Measurements from ENCODE around the gene PLCH1.

PLCH1 gene

DNA sequence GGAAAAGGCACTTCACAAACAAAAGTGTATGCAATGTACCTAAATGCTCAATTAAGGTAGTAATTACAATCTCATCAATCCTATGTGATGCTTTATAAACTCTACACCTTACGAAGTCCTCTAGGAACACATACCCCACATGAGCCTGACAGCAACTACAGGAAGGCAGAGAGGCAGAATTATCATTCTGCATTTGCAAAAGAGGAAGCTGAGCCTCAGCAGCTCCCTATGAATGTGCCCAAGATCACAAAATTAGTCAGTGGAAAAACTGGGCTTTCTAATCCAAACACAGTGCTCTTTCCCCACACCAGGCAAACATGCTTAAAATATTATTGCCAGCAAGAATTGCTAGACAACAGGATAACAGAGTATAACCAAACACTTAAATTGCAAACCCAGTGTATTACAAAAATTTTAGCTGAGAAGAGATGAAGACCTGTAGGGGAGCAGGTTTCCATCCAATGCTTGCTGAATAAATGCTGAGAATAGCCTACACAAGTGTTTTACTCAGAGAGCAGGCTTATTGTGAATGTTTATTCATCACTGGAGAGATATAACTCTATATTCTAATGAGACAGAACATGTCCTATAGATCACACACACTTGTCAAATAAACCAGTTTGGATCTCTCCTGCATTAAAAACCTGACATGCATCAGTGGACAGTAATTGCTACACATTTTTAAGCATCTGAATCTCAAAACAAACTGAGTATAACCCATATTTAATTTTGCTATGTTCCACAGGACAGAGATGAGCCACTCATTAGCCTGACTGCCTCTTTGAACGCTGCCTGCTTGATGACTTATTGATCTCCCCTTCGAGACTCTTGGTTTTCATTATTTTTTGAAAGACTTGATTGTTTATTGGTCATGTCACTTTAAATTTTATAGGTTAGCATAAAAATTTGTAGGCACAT lies 62.2 kb downstream of the PLCH1 start:
- no peak for DNase-seq (ENCODE audit: low spot score)

DNA sequence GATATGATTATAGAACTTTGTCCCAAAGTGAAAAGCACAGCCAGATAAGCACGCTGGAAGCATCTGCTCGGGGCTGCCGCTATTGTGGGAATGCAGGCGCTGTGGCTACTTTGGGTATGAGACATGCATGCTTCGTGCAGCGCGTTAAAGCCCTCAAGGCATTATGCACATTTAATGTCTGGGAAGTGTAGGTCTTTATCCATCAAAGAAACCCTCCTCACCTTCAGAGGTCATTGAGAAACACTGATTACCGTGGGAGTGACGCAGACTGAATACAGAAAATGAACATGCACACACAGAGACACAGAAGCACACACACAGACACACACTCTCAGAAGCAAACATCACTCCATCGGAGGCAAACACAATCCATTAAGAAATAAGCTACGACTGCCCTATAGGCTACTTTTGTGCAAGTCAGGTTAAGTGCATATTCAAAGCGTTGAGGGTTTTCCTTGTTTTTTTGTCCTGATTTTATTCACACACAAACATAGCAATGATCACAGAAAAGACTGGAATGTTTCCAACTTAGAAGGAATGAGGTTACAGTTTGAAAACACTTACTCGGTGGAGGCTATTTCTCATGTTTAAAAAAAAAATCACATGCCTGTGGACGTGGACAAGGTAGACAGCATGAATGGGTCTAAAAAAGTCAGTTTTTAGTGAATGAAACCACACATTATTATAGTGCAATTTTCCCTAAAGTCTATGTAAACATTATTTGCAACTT lies 68.5 kb downstream of the PLCH1 start:
- no peak for DNase-seq (ENCODE audit: low spot score)

DNA sequence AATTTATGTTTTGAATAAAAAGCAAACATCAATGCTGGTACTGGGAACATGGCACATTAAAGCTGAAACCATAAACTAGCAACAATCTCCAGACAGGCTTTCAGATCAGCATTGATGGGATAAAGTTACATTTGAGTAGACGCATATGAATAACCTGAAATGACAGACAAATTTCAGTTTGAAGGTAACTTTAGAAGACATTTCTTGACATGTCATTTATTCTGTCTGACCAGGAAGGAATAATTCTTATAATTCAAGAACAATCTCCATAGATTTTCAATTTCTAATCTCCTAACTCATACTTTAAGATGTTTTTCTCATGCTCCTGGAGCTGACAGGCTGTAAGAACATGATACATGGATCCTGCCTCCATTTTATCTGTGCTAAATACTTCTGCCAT lies 69.8 kb downstream of the PLCH1 start:
- DNase-seq (ENCODE audit: low spot score) = no peak

DNA sequence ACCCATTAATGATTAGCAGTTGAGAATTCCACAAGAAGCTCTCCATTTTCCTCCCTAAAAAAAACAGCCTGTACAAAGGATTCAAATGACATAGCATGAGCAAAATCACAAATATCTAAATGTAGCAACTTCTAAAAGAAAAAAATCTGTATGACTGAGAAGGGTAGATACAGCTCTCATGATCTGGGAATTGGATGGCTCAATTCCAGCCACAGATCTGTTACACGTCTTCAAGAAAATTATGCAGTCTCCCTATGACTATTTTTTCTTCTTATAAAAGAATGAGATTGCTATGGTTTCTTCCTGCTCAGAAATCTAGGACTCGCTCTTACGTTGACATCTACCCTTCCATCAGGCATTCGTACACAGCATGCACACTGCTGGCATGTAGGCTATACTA lies 71.5 kb downstream of the PLCH1 start:
- no peak for DNase-seq (ENCODE audit: low spot score)

DNA sequence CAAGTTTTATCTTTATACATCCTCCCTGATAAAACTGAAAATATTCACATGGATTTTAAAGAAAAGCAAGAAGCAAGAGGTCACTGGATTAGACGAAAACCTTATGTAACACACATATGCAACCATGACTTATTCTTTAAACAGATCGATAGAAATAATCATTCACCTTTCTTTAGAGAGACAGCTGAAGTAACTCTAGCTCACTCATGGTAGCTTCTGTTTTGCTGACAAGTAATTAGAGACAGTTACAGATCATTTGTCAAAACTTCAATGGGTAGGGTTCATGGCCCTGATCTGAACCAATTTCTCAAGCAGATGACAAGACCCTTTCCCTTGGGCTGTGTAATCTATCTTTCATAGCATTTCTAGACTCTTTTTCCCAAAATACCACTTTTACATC lies 74.5 kb downstream of the PLCH1 start:
- DNase-seq (ENCODE audit: low spot score) = no peak

DNA sequence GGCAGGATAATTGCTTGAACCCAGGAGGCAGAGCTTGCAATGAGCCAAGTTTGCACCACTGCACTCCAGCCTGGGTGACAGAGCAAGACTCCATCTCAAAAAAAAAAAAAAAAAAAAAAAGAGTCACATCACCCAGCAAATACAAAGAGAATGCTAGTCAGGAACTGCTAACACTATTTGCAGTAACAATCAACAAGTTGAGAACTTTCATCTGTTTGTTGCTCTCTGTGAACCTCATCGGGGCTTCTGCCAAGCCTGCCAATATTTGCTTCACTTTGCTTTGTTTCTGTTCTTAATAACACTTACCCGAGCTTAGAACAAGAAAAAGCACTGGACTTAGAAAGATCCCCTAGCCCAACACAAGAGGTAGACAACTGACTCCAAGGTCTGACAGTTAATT lies 76.9 kb downstream of the PLCH1 start:
- DNase-seq (ENCODE audit: low spot score) = no peak

DNA sequence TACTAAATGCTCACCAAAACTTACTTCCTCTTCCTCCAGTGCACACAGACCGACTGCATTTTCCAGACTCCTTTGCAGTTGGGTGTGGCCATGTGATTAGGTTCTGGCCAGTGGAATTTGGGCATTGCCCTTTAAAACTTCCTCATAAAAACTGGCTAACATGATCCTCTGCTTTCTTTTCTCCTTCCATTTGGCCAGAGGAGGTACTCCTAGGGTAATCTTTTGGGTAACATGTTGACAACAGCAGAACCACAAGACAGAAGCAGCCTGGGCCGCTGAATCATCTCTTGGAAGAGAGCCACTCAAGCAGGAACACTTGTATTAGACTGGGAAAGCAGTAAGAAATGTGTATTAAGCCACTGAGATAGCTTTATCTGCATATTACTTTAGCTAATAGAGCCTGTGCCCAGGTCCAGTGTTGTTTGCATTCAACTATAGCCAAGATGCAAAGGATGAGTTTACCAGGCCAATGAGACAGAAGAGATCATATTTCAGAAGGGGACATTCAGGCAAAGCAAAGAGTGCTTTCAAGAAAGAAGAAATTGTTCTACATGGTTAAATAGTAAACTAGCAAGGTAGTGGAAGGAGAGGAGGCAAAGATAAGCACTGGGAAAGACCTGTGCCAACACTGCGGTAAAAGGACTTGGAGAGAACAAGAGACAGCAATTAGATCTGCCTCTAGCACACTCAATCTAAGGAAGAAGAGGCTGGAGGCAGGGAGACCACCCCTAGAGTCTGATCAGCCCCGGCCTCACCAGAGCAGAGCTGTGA lies 79.8 kb downstream of the PLCH1 start:
- peak; percentile 82 for DNase-seq (ENCODE audit: low spot score)

DNA sequence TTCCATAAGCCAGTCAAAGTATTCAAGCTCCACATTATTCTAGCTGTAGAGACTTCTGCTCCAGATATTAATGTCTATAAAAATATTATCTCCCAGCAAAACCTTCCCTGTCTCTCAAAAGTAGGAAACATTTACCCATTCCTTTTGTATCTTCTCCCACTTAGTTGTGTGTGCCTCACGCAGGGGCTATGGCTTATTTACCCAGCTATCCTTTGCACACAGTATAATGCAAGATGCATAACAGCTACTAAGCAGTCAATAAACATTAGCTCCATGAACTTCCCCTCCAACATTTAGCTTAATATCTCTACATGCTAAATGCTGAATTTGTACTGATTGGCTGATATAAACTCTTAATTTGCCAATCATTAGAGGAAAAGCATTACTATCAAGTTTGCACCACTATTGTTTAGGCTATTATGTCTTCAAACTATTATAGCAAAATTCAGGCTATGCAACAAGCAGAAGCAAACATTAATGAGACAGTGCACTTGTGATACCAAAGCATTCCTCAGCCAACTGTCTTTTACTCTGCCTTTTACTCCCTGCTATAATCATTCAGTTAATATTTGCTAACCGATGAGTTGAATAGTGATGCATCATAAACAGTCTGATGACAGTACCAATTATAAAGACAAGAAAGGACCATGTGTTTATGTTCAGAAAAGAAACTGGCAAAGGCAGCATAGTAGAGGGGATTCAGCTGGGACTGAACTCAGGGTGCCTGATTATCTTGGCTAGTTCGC lies 81.2 kb downstream of the PLCH1 start:
- no peak for DNase-seq (ENCODE audit: low spot score)

DNA sequence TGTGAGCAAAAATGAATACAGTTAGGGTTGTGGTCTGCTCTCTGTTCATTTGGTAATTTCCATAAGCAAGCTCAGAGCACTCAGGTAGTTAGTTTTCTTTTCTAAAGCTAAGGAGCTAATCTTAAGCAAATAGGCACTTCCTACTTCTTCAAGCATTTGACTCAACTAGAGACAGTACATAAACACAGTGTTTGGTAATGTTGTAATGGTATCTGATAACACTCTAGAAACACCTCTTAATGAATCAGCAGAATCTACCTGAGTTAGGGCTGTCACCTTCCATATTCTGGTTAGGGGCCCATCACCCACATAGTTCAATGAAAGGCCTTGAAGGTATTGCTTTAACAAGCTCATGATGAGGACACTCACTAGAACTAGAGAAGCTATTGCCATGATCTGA lies 83.1 kb downstream of the PLCH1 start:
- no peak for DNase-seq (ENCODE audit: low spot score)

DNA sequence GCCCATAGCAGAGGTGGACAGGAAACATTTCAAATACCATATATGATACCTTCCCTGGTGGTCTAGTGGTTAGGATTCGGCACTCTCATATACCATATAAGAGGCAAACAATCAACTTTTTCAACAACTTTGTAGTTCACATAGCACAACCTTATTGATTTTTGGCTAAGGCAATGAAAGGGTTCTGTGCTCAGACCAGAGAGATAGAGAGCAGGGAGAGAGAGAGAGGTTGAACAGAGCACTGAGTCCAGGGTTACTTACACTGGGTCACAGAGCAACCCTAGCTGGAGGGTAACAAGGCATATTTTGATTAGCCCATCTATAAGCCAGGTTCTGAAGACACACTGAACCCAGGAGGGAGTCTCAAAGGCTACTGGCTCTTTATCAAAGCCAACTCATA lies 83.8 kb downstream of the PLCH1 start:
- DNase-seq (ENCODE audit: low spot score) = no peak

DNA sequence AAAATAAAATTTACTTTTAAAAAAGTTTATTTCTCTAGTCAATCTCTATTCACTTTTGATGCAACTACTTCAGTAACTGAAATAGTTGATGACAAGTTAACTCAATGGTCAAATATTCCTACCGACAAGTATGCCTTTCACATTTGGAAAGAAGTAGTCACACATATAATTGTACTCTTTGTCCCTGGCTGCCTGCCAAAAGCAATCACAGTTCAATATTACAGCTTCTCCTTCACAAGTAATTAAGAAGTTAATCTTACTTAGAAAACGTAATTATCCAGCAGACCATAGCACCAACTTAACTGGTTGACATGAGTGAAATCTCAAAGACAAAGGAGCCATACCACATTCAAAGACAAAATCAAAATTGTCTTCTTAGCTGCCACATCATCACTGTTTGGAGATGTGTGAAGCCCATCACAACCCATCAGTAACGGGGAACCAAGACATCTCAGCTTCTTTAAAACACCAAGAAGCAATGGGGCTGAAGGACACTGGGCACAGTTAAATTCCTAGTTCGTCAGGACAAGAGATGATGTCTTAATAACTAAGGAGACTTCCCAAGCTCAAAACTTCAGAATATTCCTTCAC lies 86.1 kb downstream of the PLCH1 start:
- DNase-seq (ENCODE audit: low spot score) = no peak

DNA sequence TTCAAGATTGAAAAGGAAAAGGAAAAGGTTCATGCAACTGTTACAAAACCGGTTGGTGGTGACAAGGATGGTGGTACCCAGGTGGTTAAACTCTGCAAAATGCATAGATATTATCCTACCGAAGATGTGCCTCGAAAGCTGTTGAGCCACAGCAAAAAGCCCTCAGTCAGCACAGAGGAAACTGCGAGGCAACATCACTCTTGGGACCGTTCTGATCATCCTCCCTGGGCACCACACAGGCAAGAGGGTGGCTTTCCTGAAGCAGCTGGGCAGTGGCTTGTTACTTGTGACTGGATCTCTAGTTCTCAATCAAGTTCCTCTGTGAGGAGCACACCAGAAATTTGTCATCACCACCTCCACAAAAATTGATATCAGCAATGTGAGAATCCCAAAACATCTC lies 86.9 kb downstream of the PLCH1 start:
- DNase-seq (ENCODE audit: low spot score) = no peak

DNA sequence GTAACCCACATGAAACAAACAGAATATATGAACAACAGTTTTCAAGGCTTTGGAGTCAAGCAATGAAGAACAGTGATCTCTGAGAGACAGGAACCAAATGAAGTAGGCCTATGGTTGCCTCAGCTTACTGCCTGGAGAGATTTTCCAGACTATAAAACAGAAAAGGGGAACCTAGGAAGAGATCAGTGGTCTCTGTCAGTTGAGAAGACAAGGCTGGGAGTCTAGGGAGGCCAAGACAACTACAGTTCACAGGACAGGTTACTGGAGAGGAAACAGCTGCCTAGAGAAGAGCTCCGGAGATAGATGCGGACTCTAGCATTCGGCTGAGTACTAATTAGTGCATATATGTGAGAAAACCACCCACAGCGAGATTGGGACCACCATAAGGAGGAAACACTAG lies 87.7 kb downstream of the PLCH1 start:
- no peak for DNase-seq (ENCODE audit: low spot score)

DNA sequence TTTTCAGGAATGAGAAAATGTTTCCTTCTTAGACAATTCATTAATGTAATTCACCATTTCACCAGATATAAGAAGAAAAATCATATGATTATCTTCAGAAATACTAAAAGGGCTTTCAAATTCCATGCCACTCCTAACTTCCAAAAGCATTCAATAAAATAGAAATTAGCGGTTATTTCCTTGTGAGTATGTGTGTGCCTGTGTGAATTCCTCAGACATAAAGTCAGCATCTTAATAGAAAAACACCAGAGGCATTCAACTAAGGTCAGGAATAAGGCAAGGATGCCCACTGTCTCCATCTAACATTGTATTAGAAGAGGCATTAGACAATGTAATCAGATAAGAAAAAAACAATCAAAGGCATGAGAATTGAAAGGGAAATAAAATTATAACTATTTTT lies 88.4 kb downstream of the PLCH1 start:
- DNase-seq (ENCODE audit: low spot score) = no peak

DNA sequence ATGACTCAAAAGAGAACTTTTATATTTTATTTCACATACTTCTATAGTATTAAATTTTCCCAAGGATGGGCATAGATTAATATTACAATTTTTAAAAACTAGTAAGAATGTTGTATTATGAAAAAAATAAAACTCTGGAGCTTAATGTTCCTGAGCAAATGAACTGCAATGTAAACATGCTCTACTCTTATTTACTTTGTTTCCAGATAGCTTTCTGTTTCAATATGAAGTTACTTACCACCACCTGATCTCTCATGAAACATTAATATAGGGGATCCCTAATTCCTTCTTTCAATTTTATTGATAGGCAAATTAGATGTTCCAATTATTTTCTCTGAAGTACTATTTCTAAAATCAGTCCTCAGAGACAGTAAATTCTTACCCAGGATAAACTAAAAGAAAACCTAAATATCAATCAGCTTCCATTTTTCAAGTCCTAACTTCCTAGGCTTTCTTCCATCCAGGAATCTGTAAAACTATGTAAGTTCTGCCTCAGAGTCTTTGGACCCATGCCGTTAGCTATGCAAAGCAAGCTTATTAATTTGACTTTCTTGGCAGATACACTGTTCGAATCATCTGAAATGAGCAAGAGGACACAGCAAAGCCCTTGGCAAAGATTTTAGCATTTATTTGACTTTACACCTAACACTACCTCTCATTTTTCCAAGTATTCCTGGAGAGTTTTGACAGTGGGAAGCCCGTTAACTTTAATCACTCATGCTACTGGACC lies 93.2 kb downstream of the PLCH1 start:
- DNase-seq (ENCODE audit: low spot score) = no peak

DNA sequence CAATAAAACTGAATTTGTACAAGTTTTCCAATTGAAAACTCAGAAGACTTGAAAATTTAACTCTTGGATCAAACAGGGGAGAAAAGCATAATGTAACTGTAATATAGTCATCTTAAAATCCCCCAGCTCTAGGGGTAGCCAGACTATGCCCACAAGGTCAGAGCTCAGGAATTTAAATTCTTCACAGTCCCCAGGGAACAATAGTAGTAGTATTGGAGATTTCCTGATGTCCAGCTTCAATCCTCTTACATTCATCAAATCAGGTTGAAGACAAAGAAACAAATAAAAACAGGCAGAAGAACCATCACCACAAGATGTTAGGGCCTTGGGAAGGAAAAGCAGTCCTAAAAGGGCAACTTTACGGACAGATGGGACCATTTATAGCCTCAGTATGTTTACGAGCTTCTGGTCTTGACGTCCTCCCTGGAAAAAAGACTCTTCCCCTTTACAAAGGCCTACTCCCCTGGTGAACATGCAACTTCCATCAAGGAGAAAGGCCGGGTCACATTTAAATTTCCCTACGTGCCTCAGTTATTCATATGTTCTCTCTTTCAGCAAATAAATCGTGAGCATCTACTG lies 96.8 kb downstream of the PLCH1 start:
- no peak for DNase-seq (ENCODE audit: low spot score)

DNA sequence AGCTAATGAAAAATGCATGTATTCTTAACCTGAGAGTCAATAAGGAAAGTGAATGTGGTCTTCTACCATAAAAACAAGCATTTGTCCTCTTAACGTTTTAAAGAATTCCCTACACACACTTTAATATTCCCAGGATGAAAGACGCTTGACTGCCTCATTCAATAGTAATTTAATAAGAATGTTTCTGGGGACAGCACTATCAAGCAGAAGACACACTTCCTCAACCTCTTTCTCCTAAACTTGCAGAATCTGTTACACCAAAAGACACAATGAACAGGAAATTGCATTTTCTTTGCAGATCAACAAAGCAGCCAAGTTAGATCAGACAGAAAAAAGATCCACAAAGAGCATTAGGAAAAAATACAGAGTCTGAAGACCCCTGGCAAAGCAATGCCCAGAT lies 97.7 kb downstream of the PLCH1 start:
- no peak for DNase-seq (ENCODE audit: low spot score)

DNA sequence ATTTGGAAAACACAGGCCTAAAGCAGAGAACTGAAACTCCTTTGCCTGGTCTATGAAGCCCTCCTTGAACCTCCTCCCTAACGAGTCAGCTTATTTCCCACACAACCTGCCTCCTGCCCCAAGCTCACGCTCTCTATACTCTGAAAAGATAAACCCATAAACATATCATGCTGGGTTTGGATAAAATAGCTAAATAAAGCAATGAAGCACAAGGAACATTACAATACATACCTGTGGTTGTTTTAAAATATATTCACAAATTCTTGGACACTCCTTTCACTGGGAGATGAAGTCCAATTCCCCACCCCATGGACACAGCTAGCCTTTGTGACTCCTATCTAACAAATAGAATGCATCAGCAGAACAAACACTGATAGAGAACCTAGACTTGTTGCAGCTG lies 98.2 kb downstream of the PLCH1 start:
- DNase-seq (ENCODE audit: low spot score) = no peak

DNA sequence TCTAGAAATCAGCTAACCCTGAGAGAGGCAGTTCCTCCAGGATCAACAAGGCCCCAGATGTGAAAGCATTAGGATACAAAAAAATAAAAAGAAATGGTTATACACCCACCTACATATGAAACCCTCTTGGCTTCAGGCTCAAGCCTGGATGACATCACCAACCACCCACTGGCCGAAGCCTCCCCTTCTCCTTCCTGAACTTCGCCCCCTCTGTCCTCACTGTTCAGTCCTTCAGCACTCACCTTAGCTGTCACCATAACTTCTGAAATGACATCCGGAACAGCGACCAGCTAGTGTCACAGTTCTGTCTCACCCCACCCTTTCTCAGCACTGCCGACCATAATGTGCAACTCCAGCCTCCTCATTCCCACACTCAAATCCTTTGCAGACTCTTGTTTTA lies 98.7 kb downstream of the PLCH1 start:
- DNase-seq (ENCODE audit: low spot score) = no peak

DNA sequence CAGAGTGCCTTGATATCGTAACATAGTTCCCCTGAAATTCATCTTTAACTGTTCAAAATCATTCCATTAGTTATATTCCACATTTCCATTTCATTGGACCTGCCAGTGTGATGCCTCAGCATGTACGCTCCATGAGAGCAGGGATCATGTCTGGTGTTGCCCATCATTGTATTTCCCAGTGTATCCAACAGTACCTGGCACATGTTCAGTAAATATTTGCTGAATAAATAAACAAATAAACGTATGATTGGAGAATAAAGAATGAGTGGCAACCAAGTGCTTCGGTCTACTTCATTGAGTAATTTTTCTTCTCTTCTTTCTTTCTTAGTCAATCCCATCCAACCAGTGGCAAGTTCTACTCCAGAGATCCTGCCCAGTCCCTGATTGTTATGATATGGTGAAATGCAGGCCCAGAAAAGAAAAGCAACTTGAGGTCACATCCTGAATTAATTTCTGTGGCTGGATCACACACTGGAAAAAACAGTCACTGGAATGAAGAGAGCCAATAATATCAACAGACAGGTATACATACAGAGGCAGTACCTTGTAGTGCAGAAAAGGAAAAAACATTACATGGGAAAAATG lies 101.2 kb downstream of the PLCH1 start:
- no peak for DNase-seq (ENCODE audit: low spot score)

All from LoVo (cell line).